GM23248 (cell line): ENCODE results near the gene FLCN.

Source experiments
- EZH2 ChIP-seq: fragments of 200-600 bp; sonication (generic); IDR thresholded peaks from 2 replicates; pipeline ENCODE4 v1.6.1; 2018; ENCODE audit warnings: antibody characterized with exemption, mild to moderate bottlenecking; ENCODE audit not compliant: insufficient read depth, poor library complexity, severe bottlenecking
- EZH2phosphoT487 ChIP-seq: fragments of 200-600 bp; sonication (generic); IDR thresholded peaks from 2 replicates; pipeline ENCODE4 v1.6.1; 2018; ENCODE audit warnings: antibody characterized with exemption, moderate library complexity, mild to moderate bottlenecking, low read depth; ENCODE audit not compliant: insufficient read depth

- TF ChIP-seq EZH2 (no peak), EZH2phosphoT487 (no peak)
These were observed 29.0 kb downstream of the FLCN start for GRCh38 chr17:17207998-17208397.
